Ovary (tissue), 9 donors: ENCODE measurements around the gene STARD8. TPM values are rescaled to one million over a fixed set of nuclear protein-coding genes. Genes with fewer than 3 reads are reported as not detected.

ENCODE experiments used
- DNase-seq, 5 donors: peaks; one replicate each; pipeline ENCODE4 v3.0.0-alpha.2; 2019 to 2020
- H3K27ac ChIP-seq, 2 donors: fragments of 200-600 bp; one replicate each; pipeline versions ENCODE4 v1.5.1 to v1.8.0; 2019 to 2022
- H3K27me3 ChIP-seq: fragments of 200-600 bp; one replicate; pipeline ENCODE4 v1.8.0; 2022
- H3K36me3 ChIP-seq: fragments of 200-600 bp; sonication (generic); one replicate; pipeline ENCODE4 v1.5.1; 2019
- H3K4me1 ChIP-seq: one replicate; pipeline ENCODE4 v1.8.1; 2013; ENCODE audit warnings: mild to moderate bottlenecking, moderate library complexity; ENCODE audit not compliant: insufficient read depth
- H3K4me3 ChIP-seq: fragments of 200-600 bp; sonication (generic); one replicate; pipeline ENCODE4 v1.5.1; 2017
- H3K9me3 ChIP-seq, 2 donors: fragments of 200-600 bp in 1 of 2; sonication (generic) in 1 of 2; one replicate each; pipeline versions ENCODE4 v1.5.1 to v1.8.1; 2013 to 2019; ENCODE audit warnings: mild to moderate bottlenecking in 1 of 2, moderate library complexity in 1 of 2
- CTCF ChIP-seq, 3 donors: fragments of 450-650 bp in 2 of 3; fragments of 200-600 bp in 1 of 3; IDR thresholded peaks; one replicate each; pipeline versions ENCODE4 v1.5.1 to v1.8.0; 2016 to 2022; ENCODE audit warnings: antibody characterized with exemption in 3 of 3, mild to moderate bottlenecking in 1 of 3
- EP300 ChIP-seq: sonication (generic); formaldehyde crosslinking; IDR thresholded peaks from one replicate; pipeline ENCODE4 v1.6.1; 2017; ENCODE audit warnings: antibody characterized with exemption
- POLR2A ChIP-seq: fragments of 450-650 bp; IDR thresholded peaks from one replicate; pipeline ENCODE4 v1.6.1; 2017; ENCODE audit warnings: antibody characterized with exemption, mild to moderate bottlenecking, moderate library complexity
- whole genome bisulfite sequencing, 3 donors: extraction: QIAGEN DNeasy Blood & Tissue Kit in 1 of 3; methylation state at CpG; one replicate each; pipeline versions ENCODE4 v1.1.5 to v1.1.7; 2013 to 2017; 5-methylcytosine and 5-hydroxymethylcytosine counted together
- intact Hi-C, 4 donors: fragments of 100-400 bp; cut with DNase I; formaldehyde crosslinking; loops; one replicate each; pipeline versions ENCODE4 v1.11.0 to v1.15.1; 2022 to 2023
- polyA plus RNA-seq, 2 donors: library from polyadenylated mRNA; stranded (reverse); fragments of 200-250 nt in 1 of 2; fragments of 350-450 nt in 1 of 2; fragmentation: Illumina TruSeq in 1 of 2; extraction: RNeasy Lipid Tissue Mini Kit (QIAGEN cat#74804) in 1 of 2; gene quantifications; one replicate each; pipeline ENCODE4 v1.2.3, GENCODE V29; 2013 to 2014
- total RNA-seq, 7 donors: library from RNA; depleted of rRNA in 2 of 7; stranded (reverse); fragments of >200 nt in 2 of 7; fragmentation: NEBNext Ultra II Directional in 3 of 7; extraction: Animal tissue kit (Norgen Biotek cat#: 25700) in 3 of 7; gene quantifications; one replicate each; pipeline versions ENCODE4 v1.1.0 to v1.2.4, GENCODE V29; 2016 to 2023
- donor health status: DM: no; HTN: no; CAD: no; lungs with moderate emphysema.
- donor health status: DM: no; HTN: no; CAD: no.
- donor health status: Bipolar disorder and iron deficiency.
- donor health status: DM: yes; HTN: yes; CAD: no.
- donor health status: DM: no; HTN: no; CAD: no.
- donor health status: DM: yes; HTN: yes; CAD: no.

Gene STARD8
- total and polyA plus RNA-seq, 9 donors: 2.3 to 7.8 (median 4.6) TPM

GRCh38 chrX:68683580-68683979 is 36.1 kb downstream of the STARD8 start:
- Histone ChIP-seq H3K9me3 (no peaks in the 10 kb centered on the region), H3K4me1 (no peaks in the 10 kb centered on the region), H3K27ac (no peak overlapping the region), H3K36me3 (no peaks in the 10 kb centered on the region), H3K4me3 (no peak overlapping the region), H3K27me3 (no peaks in the 10 kb centered on the region)
- DNase-seq: no peak
- no peak for TF ChIP-seq EP300
- TF ChIP-seq POLR2A: no peak
- no peak for TF ChIP-seq CTCF (IDR thresholded peaks at IDR 0.05)
- intact Hi-C loops: no loop called here
- WGBS, 3 donors: 70 to 88% (median 82%) methylated on average over 2 of the region's 2 CpGs

GRCh38 chrX:68684291-68684918 is 36.9 kb downstream of the STARD8 start:
- 42 to 50% (median 47%) methylated on average over 15 of the region's 15 CpGs for WGBS, 3 donors

GRCh38 chrX:68684919-68685304 is 37.4 kb downstream of the STARD8 start:
- no peaks in the 10 kb centered on the region for H3K36me3 ChIP-seq
- 73 to 88% (median 81%) methylated on average over 2 of the region's 2 CpGs for WGBS, 3 donors
- H3K9me3 ChIP-seq: no peaks in the 10 kb centered on the region
- no peak for DNase-seq
- intact Hi-C loops: no loop called here
- no peak overlapping the region for H3K27ac ChIP-seq
- TF ChIP-seq POLR2A (no peak), EP300 (no peak), CTCF (IDR thresholded peaks at IDR 0.05) (no peak)
- no peaks in the 10 kb centered on the region for H3K4me1 ChIP-seq
- no peaks in the 10 kb centered on the region for H3K27me3 ChIP-seq
- H3K4me3 ChIP-seq: no peak overlapping the region

More at GRCh38 chrX:68684291-68684918, 36.9 kb downstream of the STARD8 start:
- peak in 2 of 5 donors; percentile 21 to 26 for DNase-seq
- TF ChIP-seq EP300: no peak
- TF ChIP-seq POLR2A: no peak
- TF ChIP-seq CTCF (IDR thresholded peaks at IDR 0.05): no peak
- Histone ChIP-seq H3K27me3 (no peaks in the 10 kb centered on the region), H3K4me1 (no peaks in the 10 kb centered on the region), H3K9me3 (no peaks in the 10 kb centered on the region), H3K27ac (no peak overlapping the region), H3K36me3 (no peaks in the 10 kb centered on the region), H3K4me3 (no peak overlapping the region)
- intact Hi-C loops: no loop called here

- Histone ChIP-seq H3K9me3 (no peaks in the 10 kb centered on the region), H3K4me3 (no peak overlapping the region), H3K4me1 (no peaks in the 10 kb centered on the region), H3K27ac (no peak overlapping the region), H3K27me3 (no peaks in the 10 kb centered on the region), H3K36me3 (no peaks in the 10 kb centered on the region)
- intact Hi-C loops: no loop called here
- WGBS, 3 donors: 48 to 62% (median 54%) methylated on average over 5 of the region's 5 CpGs
- peak in 1 of 5 donors; percentile 42 for DNase-seq
- TF ChIP-seq CTCF (IDR thresholded peaks at IDR 0.05): no peak
- no peak for TF ChIP-seq EP300
- TF ChIP-seq POLR2A: no peak
These were observed 38.2 kb downstream of the STARD8 start for GRCh38 chrX:68685685-68686084.
